ENCODE data around the gene PROCR. TPM values are rescaled to one million over a fixed set of nuclear protein-coding genes. Genes with fewer than 3 reads are reported as not detected.
A peak's percentile ranks its signal among the peaks of the same experiment; 100 is the strongest.
"Not testable (repeated sequence)": the region's sequence is repeated elsewhere in the genome, so short reads cannot be mapped to it uniquely, and the experiment has no call there.

Gene PROCR
- total RNA-seq: 17.6 TPM

- DNase-seq (ENCODE audit: low spot score): peak; percentile 91
Measured at GRCh38 chr20:35171753-35172433, at the start of gene PROCR. PROCR (plus strand) TSS chr20:35172072; CDS start chr20:35172155, 83 bp downstream.

GRCh38 chr20:35122756-35123405 lies 49.0 kb upstream of the PROCR start:
- no peak for DNase-seq (ENCODE audit: low spot score)

- DNase-seq (ENCODE audit: low spot score): no peak
Measured at GRCh38 chr20:35125753-35126152, 46.1 kb upstream of the PROCR start.

DNA sequence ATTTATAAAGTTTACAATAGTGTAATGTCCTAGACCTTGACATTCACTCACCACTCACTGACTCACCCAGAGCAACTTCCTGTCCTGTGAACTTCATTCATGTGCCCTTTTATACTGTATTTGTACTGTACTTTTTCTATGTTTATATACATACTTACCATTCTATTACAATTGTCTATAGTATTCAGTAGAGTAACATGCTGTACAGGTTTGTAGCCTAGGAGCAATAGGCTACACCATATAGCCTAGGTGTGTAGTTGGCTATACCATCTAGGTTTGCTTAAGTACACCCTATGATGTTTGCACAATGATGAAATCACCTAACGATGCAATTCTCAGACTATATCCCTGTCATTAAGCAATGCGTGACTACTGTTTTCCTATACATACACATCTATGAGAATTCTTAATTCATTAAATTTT lies 42.2 kb upstream of the PROCR start:
- no peak for DNase-seq (ENCODE audit: low spot score)

DNA sequence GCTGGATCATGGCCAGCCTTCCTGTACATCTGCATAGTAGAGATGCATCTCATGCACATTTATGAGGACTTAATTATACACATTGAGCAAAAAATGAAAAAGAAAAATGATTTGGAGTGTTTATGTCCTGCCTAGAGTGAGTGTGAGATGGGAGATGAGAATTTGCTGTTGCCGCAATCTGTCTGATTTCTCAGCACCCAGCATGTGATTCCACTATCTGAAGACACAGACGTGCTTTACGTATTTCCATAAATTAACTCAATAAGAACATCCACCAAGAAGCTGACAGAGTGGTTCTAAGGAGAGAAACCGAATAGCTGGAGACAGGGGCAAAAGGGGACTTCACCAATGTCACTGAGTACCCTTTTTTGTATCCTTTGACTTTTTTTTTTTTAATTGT lies 39.9 kb upstream of the PROCR start:
- DNase-seq (ENCODE audit: low spot score): no peak

GRCh38 chr20:35133031-35133430 lies 38.8 kb upstream of the PROCR start:
- DNase-seq (ENCODE audit: low spot score): no peak

DNA sequence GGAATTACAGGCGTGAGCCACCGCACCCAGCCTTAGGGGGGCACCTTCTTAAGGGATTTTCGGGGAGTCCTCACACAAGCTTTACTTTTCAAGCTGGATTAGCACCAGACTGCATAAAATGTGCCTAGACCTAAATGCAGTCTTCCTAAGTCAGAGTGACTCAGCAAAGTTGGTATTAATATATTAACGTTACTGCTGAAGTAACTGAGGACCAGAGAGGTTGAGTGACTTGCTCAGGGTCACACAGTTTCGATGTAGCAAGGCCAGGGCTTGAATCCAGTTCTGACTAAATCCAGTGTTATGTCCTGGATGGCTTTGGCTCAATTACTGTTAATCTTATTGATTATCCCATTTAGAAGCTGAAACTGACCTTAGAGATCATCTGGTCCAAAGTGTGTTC lies 38.1 kb upstream of the PROCR start:
- DNase-seq (ENCODE audit: low spot score): no peak

- DNase-seq (ENCODE audit: low spot score): peak; percentile 52
Measured at GRCh38 chr20:35134472-35134871, 37.4 kb upstream of the PROCR start.

DNA sequence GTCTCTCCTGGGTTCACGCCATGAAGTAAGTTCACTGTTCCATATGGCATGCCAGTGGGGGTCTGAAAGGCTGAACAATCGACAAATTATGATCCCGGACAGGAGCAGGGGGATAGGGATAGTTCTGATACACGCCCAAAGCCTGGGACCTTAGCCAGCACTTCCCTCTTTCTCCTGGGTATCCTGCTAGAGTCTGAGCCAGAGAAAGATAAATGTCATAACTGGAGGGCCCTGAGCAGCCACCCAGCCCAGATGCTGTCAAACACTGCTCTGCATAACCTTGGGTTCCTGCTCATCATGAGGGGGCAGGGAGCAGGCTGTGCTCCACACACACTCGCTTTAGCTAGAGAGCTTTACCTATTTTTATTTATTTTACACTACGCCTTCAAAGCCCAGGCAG lies 37.0 kb upstream of the PROCR start:
- no peak for DNase-seq (ENCODE audit: low spot score)

- DNase-seq (ENCODE audit: low spot score): no peak
Measured at GRCh38 chr20:35135867-35136586, 35.8 kb upstream of the PROCR start.

DNA sequence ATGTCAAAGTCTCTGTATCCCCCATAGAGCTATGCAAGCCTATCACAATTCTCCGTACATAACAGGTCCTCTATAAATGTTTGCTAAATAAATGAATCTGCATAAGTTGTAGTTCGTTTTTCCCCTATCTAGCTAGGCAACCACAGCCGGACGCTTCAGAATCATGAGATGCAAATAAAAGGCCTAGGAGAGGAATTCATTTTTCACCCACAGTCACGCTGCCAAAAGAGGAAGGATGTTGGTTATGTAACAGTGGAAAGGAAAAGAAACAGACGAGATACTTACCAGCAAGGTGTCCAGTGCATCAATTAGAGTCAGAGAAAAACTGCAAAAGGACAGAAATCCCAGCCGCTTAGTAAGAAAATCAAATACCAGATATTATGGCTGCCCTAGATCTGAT lies 27.2 kb upstream of the PROCR start:
- no peak for DNase-seq (ENCODE audit: low spot score)

DNA sequence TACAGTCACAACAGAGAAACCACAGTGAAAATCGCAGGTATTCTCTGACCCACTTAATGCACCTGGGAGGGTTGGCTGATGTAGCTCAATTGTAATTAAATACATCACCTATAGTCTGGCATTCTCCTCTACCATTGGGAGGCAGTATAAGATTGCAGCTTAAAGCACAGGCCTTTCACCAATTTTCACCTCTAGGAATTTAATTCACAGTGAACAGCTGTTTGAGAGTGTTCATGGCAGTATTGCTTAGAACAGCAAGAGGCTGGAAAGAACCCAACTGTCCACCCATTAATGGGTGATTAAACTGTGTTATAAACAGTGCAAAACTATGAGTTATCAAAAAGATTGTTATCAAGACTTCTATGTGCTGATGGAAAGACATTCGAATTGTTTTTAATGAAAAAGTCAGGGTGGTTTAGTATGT lies 26.7 kb upstream of the PROCR start:
- DNase-seq (ENCODE audit: low spot score): no peak

DNA sequence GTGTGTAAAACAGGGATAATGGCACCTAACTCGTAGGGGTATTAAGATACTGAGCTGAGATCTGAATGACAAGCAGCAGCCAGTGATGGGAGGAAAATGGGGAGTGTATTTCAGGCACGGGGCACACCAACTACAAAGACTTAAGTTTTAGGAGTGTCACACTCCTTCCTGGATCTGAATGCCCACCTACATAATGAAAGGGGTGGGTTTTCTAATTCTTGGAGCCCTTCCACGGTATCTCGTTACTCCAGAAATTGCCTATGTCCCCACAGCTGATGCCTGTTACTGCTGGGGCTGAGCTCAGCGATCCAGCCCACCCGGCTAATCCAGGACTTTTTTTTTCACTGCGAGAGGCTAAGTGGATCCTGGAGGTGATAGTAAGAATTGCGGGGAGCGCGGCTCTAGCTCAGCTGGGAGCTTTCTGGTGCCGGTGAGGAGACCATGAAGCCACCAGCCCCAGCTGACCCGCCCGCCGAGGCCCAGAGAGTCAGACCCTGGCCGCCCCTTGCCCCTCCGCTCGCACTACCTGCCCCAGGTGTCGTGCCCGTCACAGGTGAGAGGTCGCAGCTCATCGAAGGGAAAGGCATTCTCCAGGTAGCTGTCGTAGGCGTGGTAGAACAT lies 25.5 kb upstream of the PROCR start:
- DNase-seq (ENCODE audit: low spot score): no peak

DNA sequence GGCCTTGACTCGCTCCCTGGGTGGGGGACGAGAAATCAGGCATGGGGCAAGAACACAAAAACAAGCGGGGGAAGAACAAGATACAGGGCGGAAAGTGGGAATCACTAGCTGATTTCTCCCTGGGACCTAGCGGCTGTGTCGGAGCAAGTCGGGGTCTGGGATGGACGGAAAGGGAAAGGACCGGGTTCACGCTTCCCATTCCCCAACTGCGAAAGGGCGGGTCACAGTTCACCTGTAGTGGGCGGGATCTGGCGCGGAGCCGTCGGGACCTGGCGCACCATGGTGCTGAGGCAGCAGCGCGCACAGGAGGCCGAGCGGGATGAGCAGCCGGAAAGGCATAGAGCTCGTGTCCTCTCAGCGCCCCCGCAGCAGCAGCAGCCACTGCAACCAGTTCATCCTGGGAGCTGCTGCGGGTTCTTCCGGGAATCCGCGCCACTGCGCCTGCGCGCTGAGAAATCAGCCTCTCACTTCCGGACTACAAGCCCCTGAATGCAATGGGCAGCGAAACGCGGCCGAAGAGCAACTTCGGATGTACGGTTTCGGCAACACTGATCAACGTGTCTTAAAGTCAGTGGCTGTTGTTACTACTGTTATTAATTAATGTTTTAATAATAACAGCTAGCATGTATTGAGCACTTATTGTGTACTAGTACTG lies 24.8 kb upstream of the PROCR start, which contains the start of gene EDEM2:
Gene EDEM2, minus strand, starts transcription at position 417 of the 655 bp plus-strand sequence. Its CDS starts 78 bp downstream, at position 339.
- DNase-seq (ENCODE audit: low spot score): peak; percentile 95

DNA sequence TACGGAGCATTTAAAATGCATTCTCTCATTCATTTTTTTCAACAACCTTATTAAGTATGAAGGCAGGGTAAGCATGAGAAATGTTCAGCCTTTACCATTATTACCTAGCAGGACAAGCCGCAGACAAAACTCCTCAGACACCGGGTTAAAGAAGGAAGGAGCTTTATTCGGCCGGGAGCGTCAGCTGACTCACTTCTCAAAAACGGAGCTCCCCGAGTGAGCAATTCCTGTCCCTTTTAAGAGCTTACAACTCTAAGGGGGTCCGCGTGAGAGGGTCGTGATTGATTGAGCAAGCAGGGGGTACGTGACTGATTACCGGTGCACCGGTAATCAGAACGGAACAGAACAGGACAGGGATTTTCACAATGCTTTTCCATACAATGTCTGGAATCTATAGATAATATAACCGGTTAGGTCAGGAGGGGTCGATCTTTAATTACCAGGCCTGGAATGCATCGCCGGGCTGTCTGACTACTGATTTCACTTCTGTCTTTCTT lies 24.2 kb upstream of the PROCR start:
- DNase-seq (ENCODE audit: low spot score): not testable (repeated sequence)

- no peak for DNase-seq (ENCODE audit: low spot score)
Measured at GRCh38 chr20:35150846-35151579, 20.9 kb upstream of the PROCR start.

DNA sequence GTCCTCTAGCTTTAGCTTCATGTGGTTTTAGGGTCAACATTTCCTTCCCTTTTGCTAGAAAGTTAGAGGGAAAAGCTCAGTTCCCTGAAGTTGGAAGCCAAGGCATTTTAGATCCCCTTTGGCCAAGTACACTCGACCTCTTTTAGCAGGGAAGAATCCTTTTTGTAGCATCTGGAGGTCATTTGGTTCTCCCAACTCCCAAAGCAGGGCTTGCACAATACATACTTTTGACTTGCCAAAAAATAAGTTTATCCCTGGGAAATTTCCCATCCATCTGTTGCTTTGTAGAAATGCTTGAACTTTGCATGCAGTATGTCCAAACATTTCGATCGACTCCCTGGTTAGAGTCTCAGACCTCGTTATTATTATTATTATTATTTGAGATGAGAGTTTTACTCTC lies 20.1 kb upstream of the PROCR start:
- no peak for DNase-seq (ENCODE audit: low spot score)

DNA sequence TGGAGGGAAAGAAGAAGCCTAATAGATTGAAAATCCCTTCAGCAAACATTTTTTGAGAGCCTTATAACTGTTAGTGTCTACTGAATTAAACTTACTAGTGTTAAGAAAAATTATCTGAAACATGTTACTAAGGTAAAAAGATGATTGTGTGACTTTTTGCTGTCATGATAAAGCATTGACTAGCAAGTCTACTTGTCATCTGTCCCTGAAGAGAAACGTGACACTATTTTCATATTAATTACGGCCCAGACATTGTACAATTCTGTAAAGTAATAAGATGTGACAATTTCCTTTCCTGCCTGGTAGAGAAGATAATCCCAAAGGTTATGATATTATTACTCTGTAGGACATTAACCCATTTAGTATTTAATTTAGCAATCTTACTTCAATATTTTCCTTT lies 15.9 kb upstream of the PROCR start:
- DNase-seq (ENCODE audit: low spot score): no peak

GRCh38 chr20:35156978-35157377 lies 14.9 kb upstream of the PROCR start:
- DNase-seq (ENCODE audit: low spot score): no peak

DNA sequence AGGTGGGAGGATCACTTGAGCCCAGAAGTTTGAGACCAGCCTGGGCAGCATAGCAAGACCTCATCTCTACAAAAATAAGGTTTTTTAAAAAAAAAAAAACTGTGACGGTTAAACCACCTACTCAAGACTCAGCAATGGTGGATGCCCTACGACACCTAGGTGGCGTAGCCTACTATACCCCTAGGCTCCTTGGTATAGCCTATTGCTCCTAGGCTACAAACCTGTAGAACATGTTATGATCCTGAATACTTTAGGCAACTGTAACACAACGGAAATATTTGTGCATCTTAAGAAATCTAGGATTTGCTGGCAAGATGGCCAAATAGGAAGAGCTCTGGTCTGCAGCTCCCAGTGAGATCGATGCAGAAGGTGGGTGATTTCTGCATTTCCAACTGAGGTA lies 11.5 kb upstream of the PROCR start:
- not testable (repeated sequence) for DNase-seq (ENCODE audit: low spot score)

DNA sequence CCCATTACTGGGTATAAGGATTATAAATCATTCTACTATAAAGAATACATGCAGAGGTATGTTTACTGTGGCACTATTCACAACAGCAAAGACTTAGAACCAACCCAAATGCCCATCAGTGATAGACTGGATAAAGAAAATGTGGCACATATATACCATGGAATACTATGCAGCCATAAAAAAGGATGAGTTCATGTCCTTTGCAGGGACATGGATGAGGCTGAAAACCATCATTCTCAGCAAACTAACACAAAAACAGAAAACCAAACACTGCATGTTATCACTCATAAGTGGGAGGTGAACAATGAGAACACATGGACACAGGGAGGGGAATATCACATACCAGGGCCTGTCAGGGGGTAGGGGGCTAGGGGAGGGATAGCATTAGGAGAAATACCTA lies 7.3 kb upstream of the PROCR start:
- DNase-seq (ENCODE audit: low spot score): not testable (repeated sequence)

Measured in ureter (tissue), 1 donor.